ENCODE measurements around the gene TCF3.

Gene TCF3

GRCh38 chr19:1620502-1620901, 31.9 kb downstream of the TCF3 start:
- TF ChIP-seq, protein P1, sequence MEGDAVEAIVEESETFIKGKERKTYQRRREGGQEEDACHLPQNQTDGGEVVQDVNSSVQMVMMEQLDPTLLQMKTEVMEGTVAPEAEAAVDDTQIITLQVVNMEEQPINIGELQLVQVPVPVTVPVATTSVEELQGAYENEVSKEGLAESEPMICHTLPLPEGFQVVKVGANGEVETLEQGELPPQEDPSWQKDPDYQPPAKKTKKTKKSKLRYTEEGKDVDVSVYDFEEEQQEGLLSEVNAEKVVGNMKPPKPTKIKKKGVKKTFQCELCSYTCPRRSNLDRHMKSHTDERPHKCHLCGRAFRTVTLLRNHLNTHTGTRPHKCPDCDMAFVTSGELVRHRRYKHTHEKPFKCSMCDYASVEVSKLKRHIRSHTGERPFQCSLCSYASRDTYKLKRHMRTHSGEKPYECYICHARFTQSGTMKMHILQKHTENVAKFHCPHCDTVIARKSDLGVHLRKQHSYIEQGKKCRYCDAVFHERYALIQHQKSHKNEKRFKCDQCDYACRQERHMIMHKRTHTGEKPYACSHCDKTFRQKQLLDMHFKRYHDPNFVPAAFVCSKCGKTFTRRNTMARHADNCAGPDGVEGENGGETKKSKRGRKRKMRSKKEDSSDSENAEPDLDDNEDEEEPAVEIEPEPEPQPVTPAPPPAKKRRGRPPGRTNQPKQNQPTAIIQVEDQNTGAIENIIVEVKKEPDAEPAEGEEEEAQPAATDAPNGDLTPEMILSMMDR (IDR thresholded peaks at IDR 0.05; ENCODE audit: low read depth, low read length, missing control alignments): no peak
- H3K4me3 ChIP-seq (replicated peaks; ENCODE audit: low read depth, low read length): no peak overlapping the region
- DNase-seq (ENCODE audit: extremely low read depth, low read depth): no peak

DNA sequence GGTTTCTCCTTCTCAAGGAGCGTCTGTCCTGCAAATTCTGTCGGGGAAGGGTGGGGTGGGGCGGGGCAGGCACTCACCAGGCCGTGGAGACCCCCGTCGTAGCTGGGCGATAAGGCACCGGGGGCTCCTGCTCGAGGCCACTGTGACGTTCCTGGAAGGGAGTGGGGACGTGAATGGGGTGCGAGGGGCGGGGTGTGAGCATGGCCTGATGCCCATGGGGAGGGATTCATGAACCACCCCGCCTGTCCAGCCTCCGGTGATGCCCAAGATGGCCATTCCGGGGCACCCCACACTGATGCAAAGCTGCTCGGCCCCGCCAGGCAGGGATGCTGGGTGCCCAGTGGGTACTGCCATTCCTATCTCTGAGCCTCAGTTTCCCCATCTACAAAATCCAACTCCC, 32.7 kb downstream of the TCF3 start:
- DNase-seq (ENCODE audit: extremely low read depth, low read depth): no peak
- TF ChIP-seq, protein P1 (IDR thresholded peaks at IDR 0.05; ENCODE audit: low read depth, low read length, missing control alignments): no peak

GRCh38 chr19:1619094-1619439, 33.3 kb downstream of the TCF3 start:
- no peak for DNase-seq (ENCODE audit: extremely low read depth, low read depth)
- TF ChIP-seq, protein P1 (IDR thresholded peaks at IDR 0.05; ENCODE audit: low read depth, low read length, missing control alignments): no peak

More for the DNA sequence above, 32.7 kb downstream of the TCF3 start:
- H3K4me3 ChIP-seq (replicated peaks; ENCODE audit: low read depth, low read length): no peak overlapping the region

GRCh38 chr19:1618157-1619093, 34.0 kb downstream of the TCF3 start:
- no peak for DNase-seq (ENCODE audit: extremely low read depth, low read depth)

More at GRCh38 chr19:1619094-1619439, 33.3 kb downstream of the TCF3 start:
- no peak overlapping the region for H3K4me3 ChIP-seq (replicated peaks; ENCODE audit: low read depth, low read length)

GRCh38 chr19:1616875-1617274, 35.5 kb downstream of the TCF3 start:
- no peak for DNase-seq (ENCODE audit: extremely low read depth, low read depth)
- TF ChIP-seq, protein P1 (IDR thresholded peaks at IDR 0.05; ENCODE audit: low read depth, low read length, missing control alignments): no peak

More at GRCh38 chr19:1618157-1619093, 34.0 kb downstream of the TCF3 start:
- no peak overlapping the region for H3K4me3 ChIP-seq (replicated peaks; ENCODE audit: low read depth, low read length)
- TF ChIP-seq, protein P1 (IDR thresholded peaks at IDR 0.05; ENCODE audit: low read depth, low read length, missing control alignments): peak; percentile 24

GRCh38 chr19:1616396-1616795, 36.0 kb downstream of the TCF3 start:
- TF ChIP-seq, protein P1 (IDR thresholded peaks at IDR 0.05; ENCODE audit: low read depth, low read length, missing control alignments): no peak
- DNase-seq (ENCODE audit: extremely low read depth, low read depth): no peak
- no peak overlapping the region for H3K4me3 ChIP-seq (replicated peaks; ENCODE audit: low read depth, low read length)

More at GRCh38 chr19:1616875-1617274, 35.5 kb downstream of the TCF3 start:
- H3K4me3 ChIP-seq (replicated peaks; ENCODE audit: low read depth, low read length): no peak overlapping the region

Measured in HFF-Myc (cell line).